GM19467 (cell line): Measurements from ENCODE around the gene CCR8.
A peak's percentile ranks its signal among the peaks of the same experiment; 100 is the strongest.
"Not testable (repeated sequence)": the region's sequence is repeated elsewhere in the genome, so short reads cannot be mapped to it uniquely, and the experiment has no call there.

Source experiments
- ATAC-seq: cut with Tn5 transposase; IDR thresholded peaks from one replicate; pipeline ENCODE4 v1.9.1; 2021; ENCODE audit warnings: mild to moderate bottlenecking, moderate library complexity; ENCODE audit not compliant: unreplicated experiment

The CCR8 gene

DNA sequence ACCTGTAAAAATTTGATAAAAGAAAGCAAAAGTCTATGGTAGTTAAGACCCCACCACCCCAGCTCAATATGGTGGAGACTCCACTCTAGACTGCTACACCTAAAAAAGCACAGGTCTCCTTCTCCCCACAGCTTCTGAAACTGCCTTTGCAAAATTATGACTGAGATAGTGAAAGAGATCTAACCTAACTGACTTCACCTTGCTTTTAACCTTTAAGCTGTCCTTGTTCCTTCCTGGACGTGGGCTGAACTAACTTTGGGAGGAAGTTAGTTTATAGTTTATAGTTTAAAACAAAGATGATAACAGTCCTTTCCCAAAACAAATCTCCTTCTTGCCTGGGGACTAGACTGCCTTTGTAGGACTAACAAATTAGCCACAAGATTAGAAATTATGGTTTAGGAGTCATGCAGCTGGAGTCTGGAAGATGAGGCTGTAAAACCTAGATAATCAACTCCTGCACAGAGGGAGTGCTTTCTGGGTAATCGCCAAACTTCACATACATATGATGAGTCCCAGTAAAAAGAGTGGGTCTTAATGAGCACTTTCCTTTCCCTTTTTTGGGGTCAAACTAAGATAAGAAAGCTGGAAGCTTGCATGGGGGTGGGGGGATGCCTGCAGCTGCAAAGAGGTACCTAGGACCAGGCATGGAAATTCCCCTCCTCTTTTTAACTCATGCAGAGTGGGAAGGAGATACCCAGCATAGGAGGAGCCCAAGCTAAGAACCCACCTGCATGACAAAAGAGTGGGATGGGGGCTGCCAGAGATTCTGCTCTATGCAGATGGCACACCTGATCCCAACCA lies 17.5 kb downstream of the CCR8 start:
- ATAC-seq = peak; percentile 90

DNA sequence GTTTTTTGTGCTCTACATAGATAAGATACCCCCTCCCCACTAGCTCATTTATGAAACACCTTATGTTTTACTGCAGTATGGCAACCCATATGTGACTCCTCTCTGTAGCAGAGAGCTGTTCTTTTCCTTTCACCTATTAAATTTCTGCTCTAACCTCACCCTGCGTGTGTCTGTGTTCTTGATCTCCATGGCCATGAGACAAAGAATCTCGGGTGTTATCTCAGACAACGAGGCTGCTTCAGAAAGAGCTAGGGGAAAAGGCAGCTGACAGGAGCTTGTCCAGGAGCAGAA lies 18.0 kb downstream of the CCR8 start:
- ATAC-seq = peak; percentile 19

DNA sequence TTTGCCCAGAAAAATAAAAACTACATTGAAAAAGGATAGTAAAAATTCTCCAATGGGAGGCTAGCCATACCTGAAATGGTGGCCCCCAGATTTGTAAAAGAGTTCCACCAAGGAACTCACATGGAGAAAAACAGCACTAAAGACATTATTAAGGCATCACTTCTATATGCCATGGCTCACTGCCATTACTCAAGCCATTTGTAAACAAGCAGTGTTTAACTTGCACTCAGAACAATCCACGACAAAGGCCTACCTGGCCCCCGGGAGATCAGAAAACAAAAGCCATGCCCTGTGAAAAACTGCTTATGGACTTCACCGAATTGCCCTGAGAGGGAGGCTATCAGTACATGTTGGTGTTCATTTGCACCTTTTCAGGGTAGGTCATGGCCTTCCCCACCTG lies 19.6 kb downstream of the CCR8 start:
- no peak for ATAC-seq

DNA sequence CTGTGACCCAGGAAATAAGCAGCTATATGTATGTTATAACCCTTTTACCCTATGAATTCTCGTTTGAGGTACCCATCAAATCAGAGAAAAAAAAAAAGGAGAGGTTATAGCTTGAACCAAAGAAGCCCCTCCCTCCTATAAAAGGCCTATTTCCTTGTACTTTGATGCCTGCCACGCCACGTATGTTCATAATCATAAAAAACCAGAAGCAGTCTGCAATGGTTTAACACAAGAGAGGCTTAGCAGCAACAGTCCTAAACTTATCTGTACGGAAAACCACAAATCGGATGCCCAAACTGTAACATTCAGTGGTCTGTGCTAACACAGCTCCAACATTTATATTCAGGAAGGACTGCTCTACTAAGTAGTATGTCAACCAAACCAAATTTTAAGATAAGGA lies 21.2 kb downstream of the CCR8 start:
- ATAC-seq = no peak

DNA sequence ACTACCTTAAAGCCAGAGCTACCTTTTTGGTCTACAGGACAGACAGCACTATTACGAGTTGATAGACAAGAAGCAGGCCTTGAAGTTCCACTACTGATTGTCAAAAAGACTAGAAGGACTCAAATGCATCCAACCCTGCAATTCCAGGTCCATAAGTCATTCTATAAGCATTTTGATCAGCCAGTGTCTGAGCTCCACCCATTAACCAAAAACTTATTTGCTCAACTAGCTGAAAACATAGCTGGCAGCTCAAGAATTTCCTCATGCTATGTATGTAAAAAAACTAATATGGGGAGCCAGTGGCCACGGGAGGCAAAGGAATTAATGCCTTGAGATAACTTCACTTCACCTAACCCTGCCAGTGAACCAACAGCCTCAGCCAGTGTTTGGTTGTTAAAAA lies 21.6 kb downstream of the CCR8 start:
- not testable (repeated sequence) for ATAC-seq

DNA sequence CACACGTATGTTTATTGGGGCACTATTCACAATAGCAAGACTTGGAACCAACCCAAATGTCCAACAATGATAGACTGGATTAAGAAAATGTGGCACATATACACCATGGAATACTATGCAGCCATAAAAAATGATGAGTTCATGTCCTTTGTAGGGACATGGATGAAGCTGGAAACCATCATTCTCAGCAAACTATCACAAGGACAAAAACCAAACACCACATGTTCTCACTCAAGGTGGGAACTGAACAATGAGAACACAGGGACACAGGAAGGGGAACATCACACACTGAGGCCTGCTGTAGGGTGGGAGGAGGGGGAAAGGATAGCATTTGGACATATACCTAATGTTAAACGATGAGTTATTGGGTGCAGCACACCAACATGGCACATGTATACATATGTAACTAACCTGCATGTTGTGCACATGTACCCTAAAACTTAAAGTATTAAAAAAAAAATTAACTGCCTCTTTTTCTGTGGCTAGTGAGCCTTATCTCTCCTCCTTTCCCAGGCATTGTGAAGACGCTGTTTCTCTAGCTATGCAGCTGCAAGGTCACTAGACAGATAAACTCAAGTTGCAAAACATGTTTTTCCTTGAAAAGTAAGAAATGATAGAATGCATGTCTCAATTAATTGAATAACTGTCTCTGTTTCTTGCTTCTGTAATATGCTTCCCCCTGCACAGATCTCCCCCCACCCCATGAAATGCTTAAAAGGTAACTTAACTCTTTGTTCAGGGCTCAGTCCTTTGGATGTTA lies 23.8 kb downstream of the CCR8 start:
- ATAC-seq = not testable (repeated sequence)

DNA sequence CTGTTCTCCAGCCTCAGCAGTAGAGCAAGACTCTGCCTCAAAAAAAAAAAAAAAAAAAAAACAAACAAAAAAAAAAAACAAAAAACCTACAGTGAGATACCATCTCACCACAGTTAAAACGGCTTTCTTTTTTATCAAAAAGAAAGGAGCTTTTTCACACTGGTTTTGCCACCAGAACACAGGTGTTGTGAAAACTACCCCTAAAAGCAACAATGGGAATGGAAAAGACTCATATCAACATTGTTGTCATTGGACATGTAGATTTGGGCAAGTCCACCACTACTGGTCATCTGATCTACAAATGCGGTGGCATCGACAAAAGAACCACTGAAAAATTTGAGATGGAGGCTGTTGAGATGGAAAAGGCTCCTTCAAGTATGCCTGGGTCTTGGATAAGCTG lies 28.8 kb downstream of the CCR8 start:
- ATAC-seq = no peak

DNA sequence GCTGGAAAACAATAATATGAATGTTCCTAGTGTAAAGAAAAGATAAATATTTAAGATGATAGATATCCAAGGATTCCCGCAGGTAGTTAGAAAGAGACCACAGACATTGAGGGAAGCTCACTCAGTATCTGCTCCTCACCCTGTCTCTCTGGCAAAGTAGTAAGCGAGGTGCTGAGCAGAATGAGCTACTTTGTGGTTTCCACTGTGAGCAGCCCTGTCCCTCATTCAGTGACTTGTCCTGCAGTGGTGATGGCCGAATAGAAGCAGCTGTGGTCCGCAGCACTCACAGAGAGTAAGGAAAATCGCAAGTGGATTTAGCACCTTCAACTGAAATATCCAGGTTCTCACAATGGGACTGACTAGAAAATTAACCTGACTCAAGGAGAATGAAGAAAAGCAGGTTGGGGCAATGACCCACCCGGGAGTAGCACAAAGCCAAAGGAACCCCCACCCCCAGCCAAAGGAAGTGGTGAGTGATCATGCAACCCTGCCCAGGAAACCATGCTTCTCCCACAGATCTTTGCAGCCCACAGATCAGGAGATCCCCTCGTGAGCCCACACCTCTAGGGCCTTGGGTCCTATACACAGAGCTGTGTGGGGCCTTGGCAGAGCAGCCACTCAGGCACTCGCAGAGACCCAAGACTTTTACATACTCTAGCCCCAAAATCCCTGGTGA lies 31.9 kb downstream of the CCR8 start:
- peak; percentile 71 for ATAC-seq

DNA sequence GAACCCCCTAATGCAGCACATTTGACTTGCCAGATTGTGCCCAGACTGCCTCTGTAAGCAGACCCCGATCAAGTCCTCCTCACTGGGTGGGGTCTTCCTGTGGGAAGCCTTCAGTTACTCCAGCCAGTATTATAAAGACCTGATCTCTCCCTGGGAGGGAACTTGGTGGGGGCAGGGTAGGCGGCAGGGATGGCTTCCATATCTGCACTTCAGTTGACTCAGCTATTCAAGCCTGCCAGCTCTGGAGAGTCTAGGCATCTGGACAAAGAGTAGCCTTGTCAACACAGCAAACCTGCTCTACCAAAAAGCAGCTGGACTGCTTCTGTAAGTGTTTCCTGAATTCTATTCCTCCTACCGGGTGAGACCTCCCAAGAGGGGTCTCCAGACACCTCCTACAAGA lies 32.7 kb downstream of the CCR8 start:
- no peak for ATAC-seq

DNA sequence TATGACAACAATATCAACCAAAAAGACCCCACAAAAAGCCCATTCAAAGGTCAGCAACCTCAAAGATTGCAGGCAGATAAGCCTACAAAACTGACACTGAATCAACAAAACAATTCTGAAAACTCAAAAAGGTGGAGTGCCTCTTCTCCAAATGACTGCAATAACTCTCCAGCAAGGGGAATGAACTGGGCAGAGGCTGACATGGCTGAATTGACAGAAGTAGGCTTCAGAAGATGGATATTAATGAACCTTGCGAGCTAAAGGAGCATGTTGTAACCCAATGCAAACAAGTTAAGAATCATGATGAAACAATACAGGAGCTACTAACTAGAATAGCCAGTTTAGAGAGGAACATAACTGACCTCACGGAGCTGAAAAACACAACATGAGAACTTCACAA lies 33.3 kb downstream of the CCR8 start:
- ATAC-seq = no peak

DNA sequence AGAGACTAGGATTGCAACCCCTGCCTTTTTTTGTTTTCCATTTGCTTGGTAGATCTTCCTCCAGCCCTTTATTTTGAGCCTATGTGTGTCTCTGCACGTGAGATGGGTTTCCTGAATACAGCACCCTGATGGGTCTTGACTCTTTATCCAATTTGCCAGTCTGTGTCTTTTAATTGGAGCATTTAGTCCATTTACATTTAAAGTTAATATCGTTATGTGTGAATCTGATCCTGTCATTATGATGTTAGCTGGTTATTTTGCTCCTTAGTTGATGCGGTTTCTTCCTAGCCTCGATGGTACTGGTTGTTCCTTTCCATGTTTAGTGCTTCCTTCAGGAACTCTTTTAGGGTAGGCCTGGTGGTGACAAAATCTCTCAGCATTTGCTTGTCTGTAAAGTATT lies 40.9 kb downstream of the CCR8 start:
- not testable (repeated sequence) for ATAC-seq

DNA sequence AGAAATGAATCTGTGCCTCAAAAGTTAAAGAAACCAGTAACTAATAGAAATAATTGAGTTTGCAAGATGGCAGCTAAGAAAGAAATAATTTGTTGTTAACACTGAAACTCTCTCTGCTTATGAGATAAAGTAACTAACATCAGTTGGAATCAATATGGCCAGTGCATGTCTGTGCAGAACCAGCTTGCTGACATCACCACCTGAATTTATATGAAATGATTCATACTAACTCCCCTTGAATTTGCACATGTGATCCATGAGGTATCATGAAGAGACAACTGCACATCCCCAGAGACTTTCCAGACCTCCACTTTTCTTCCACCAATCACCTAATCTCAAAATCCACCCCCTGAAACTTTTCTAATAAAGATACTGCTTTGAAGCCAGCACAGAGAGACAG lies 43.3 kb downstream of the CCR8 start:
- ATAC-seq = no peak

DNA sequence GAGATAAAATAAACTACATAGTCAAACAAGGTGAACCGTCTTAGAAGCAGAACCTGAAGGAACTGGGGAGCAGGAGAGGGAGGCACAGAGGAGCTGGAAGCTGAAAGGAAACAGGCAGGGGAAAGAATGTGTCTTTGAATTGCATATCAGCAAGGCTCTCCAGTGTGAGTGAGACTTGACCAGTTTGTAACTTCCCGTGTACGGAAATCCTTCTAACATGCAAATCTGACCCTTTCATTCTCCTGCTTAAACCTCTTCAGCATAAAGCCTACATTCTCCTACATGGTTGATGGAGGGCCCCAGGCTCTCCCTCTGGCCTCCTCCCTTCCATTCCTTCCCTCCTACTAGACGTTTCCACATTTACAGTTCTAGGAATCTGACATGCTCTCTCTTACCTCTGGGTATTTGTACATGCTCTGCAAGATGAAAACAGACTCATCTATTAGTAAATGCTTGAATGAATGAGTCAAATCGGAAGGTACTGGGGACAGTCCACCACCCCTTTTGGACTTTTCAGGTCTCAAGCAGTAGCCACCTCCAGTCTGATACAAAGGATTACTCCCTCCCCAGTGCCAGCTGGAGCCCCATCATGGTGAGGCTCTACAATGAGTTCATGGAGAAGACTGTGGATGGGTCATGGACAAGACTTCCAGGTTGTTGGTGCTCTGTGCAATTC lies 47.6 kb downstream of the CCR8 start:
- ATAC-seq = no peak

DNA sequence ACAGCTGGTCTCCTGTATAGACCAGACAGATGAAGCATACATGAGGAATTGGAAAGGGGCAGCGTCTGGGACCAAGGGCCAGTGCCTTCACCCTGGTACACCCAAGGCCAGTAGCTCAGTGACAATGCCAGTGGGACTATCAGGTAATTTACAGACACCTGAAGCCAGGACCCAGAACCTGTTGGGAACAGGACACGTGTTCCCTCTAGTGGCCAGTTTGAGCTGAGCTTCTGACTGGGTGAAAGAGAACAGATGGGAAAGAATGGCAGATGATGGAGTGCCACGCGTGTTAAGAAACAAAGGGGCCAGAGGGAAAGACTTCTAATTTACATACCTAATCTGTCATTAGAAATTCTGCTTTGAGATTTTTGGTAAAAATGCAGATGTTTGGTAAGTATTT lies 48.6 kb downstream of the CCR8 start:
- peak; percentile 53 for ATAC-seq

DNA sequence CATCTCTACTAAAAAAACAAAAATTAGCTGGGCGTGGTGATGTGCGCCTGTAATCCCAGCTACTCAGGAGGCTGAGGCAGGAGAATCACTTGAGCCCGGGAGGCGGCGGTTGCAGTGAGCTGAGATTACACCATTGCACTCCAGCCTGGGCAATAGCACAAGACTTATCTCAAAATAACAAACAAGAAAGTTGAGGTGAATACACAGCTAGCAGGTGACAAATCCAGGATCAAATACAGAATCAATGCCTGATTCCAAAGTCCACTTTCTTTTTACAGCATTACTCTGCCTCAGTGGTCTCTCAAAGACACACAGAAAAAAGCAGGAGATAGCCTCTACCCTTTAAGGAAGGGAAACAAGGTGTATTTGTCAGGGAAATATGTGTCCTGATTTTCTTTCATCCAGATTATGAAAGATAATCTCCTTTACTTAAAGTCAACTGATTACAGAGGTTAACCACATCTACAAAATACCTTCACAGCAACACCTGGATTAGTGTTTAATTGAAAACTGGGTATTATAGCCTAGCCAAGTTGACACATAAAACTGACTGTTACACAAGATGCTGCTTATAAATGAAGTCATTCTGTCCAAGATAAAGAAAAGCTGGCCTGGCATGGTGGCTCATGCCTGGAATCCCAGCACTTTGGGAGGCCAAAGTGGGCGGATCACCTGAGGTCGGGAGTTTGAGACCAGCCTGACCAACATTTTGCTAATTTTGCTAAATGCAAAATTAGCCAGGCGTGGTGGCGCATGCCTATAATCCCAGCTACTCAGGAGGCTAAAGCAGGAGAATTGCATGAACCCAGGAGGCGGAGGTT lies 49.7 kb downstream of the CCR8 start:
- no peak for ATAC-seq

DNA sequence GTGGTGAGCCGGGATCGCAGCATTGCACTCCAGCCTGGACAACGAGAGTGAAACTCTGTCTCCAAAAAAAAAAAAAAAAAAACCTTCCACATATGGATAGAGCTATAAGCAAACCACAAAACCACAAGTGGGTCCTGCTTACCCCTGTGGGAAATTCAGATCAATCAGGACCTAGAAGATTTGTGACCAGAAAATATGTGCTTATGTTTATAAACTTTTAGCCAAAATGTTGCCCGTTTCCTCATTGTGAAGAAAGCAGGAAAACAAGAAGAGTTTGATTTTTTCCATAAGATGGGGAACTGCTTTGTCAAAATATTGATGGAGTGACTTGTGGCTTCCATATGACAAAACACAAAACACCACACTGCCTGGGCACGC lies 50.3 kb downstream of the CCR8 start:
- no peak for ATAC-seq

DNA sequence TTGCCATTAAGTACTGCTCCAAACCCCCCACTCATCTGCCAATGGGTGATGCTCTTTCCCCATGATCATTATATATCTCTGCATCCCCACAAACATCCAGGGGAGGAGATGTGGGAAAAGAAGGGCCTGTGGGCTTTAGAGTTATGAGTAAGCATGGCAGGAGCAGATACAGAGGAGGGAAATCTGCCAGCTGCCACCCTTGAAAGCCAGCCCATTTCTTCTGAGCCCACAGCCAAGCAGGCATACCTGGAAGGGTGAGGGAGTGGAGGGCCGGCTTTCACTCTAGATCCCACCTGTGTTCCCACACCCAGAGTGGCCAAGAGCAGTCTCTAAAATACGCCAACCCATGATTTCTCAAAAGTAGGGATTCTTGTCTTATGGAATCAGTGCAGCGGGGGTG lies 51.9 kb downstream of the CCR8 start:
- no peak for ATAC-seq
